IPS-NIHi11 (cell line): ENCODE measurements around the gene RHBDF1.
A peak's percentile ranks its signal among the peaks of the same experiment; 100 is the strongest.

ENCODE experiments used
- DNase-seq: peaks from one replicate; pipeline ENCODE4 v3.0.0; 2012; ENCODE audit warnings: mixed read lengths, low spot score

The RHBDF1 gene

GRCh38 chr16:94918-95265 lies 22.5 kb upstream of the RHBDF1 start:
- DNase-seq: no peak

DNA sequence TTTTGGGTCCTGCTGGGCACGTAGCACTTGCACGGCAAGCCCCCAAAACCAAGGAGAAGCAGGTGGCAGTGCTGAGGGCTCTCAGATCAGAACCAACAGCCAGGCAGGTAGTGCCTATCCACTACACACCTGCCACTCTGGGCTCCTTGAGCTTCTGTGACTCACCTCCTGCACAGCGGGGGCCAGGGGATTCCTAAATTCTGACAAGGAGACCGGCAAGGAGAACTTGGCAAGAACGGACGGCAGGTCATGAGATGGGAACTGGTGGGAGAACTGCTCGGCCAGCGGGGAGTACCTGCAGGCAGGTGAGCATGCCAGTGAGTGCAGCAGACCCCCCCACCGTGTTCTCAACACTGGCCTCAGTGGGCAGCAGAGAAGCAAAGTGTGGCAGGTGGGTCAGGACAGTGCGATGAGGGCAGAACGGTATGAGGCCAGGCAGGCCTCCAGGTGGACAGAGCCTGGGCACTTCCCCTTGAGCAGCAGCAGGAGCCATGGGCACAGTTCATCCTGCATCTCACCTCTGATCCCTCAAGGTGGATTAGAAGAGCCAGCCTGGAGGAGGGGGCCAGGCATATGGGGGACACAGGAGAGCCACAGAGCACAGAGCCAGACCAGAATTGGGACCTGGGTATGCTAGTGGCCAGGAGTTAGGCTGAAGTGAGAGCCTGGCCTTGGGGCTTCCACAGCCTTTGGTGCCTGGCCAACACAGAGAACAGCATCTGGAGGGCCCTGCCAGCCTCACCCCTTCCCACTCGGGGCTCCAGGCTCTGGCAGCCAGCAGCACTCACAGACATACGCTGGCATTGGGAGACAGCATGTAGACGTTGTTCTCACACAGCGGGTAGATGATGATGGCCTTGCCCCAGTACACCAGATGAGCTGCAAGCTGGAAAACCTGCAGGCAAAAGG lies 20.3 kb upstream of the RHBDF1 start:
- no peak for DNase-seq

GRCh38 chr16:91484-91883 lies 19.1 kb upstream of the RHBDF1 start:
- DNase-seq: no peak

- DNase-seq: no peak
These were observed 17.2 kb upstream of the RHBDF1 start for GRCh38 chr16:89391-90302.

GRCh38 chr16:88613-89012 lies 16.2 kb upstream of the RHBDF1 start:
- DNase-seq: no peak

GRCh38 chr16:86483-86952 lies 14.1 kb upstream of the RHBDF1 start:
- no peak for DNase-seq

DNA sequence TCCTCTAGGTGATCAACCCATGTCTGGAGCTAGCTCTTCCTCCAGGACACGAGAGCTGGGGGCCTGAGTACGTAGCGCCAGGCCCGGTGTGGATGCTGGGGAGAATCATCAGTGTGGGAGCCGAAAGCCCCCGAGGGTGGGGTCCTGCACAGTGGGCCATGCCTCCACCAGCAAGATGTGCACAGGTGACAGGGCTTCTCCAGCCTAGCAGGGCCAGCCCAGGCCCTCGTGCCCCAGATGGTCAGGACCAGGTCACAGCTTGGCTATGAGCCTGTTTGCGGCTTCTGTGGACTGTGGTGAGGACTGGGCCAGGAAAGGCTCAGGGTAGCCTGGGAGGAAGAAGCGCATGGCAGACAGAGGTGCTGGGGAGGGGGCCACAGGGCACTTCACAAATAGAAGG lies 13.4 kb upstream of the RHBDF1 start:
- no peak for DNase-seq

- DNase-seq: no peak
These were observed 13.0 kb upstream of the RHBDF1 start for GRCh38 chr16:85407-85782.

- no peak for DNase-seq
These were observed 12.4 kb upstream of the RHBDF1 start for GRCh38 chr16:84718-85406.

GRCh38 chr16:83781-84615 lies 11.6 kb upstream of the RHBDF1 start:
- no peak for DNase-seq

GRCh38 chr16:83060-83603 lies 10.7 kb upstream of the RHBDF1 start:
- no peak for DNase-seq

DNA sequence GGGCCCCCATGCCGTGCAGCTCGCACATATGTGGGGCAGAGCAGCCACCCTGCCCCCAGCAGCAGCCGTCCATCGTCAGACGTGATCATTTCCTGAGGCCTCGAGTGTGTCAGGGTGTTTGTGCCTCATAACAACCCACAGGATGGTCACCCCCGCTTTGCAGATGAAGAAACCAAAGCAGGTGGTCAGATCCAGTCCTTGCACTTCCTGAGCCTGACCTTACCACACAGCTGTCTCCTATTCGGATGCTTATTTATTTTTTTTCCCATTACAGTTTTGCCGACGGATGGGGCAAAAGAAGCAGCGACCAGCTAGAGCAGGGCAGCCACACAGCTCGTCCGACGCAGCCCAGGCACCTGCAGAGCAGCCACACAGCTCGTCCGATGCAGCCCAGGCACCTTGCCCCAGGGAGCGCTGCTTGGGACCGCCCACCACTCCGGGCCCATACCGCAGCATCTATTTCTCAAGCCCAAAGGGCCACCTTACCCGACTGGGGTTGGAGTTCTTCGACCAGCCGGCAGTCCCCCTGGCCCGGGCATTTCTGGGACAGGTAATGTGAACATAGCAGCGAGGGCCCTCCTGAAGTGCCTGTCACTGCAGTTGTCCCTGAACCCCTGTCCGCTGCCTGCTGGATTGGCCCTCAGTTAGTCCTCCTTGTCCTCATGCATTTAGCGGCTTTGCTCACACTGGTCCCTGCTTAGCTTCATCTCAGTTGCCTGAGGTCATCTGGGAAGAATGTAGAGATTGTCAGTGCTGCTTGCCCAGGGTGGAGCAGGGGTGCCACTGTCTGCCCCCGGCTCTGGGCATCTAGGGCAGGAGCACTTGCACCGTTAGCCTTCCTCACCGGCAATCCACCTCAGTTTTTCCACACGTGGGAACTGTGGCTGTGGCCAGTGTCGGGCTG lies 7.0 kb upstream of the RHBDF1 start:
- DNase-seq: no peak

DNA sequence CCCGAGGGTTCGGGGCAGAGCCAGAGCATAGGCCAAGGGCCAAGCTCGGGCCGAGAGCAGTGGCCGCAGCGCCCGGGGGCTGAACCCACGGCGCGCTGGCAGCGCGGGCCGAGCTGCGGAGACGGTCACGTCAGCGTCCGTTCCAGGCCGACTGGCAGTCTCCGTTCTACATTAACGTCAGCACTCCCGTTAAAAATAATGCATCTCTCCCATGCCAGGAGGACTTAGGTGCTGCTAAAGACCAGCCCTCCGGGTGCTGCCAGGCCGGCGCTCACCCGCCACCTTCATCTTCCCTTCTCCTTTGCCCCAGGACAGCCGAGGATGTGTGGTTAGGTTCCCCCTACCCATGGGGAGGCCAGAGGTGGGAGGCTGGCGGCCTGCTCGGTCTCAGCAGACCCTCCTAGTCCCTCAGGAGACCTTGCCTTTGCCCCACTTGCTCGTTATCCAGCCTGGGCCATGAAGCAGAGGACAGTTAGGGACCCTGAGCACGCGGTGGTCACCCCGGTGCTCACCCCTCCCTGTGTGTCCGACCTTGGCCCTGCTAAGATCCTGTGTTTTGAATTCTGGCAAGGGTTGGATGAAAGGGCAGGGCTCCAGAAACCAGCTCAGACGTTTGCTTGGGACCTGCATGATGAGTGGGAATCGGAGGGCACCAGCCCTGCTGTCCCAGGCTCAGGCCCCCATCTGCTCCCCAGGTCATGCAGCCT lies 6.2 kb upstream of the RHBDF1 start:
- peak; percentile 62 for DNase-seq

GRCh38 chr16:77807-78443 lies 5.5 kb upstream of the RHBDF1 start, which contains the start of gene MPG:
MPG (plus strand) TSS chr16:78225; CDS start chr16:78310, 85 bp downstream.
- DNase-seq: peak; percentile 98

DNA sequence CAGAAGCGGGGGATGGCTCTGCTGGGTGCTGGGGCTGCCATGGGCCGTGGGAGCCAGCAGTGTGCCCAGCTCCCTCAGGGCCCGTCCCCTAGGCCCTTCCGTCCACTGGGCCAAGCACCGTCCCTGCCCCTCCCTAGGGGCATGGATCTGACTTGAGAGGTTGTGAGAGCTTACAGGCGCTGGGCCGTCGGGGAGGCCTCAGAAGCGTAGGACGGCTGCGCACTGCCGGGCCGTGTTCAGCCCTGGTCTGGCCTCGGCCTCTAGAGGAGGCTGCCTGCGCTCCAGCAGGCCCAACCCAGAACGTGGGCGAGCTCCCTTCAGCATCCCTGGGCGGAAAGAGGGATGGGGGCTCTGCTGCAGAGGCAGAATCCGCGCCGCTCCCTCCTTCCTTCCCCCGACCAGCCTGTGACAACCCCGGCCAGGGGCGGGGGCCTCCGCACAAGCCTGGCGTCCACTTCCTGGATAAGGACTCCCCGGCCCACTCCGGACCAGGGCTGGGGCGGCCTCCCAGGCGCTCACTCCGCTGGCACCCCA lies 4.9 kb upstream of the RHBDF1 start:
- DNase-seq: peak; percentile 70

GRCh38 chr16:76535-77272 lies 4.3 kb upstream of the RHBDF1 start:
- no peak for DNase-seq

DNA sequence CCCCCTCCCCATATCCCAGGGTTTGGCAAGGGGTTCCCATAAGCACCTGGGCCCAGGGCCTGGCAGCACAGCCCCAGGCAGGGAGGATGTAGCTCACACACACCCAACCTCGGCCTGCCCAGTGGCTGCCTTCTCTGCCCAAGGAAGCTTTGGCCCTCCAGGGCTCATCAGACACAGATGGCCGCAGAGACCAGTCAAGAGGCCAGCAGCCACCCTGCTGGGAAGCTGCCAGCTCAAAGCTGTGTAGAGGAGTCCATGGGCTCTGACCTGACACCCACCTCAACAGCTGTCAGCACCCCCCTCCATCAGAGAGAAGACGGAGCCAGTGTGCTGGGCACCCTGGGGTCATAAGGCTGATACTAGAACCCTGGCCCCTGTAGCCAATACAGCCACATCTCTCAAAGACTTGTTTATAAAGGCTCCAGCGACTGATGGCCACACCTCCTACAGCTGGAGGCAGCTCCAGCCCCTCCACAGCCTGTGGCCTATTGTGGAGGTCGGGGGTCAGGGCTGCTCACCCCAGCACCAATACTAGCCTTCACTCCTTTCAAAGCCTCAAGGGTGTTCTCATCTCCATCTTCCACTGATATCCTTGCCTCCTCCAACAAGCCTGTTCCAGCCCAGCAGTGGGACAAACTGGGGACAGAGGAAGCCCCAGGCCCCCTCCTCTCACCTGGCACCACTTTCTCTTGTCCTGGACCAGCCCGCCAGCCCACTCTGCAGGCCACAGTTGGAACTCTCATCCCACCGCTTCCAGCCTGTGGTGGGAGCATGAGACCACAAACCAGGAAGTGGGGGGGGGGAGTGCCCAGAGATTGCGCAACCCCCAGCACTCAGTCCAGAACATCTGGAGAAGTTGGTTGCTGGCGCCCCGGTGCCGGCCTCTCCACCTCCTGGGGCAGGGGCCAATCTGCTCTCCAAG lies 3.4 kb upstream of the RHBDF1 start:
- peak; percentile 62 for DNase-seq
